ENCODE results near the gene PDK2.

PDK2 gene

GRCh38 chr17:50080096-50080480 lies 15.1 kb upstream of the PDK2 start:
- no peak for DNase-seq

GRCh38 chr17:50080827-50081226 lies 14.3 kb upstream of the PDK2 start:
- DNase-seq, result no peak

- no peak for DNase-seq
Observed at GRCh38 chr17:50081757-50082156, 13.4 kb upstream of the PDK2 start.

GRCh38 chr17:50087246-50087911 lies 7.8 kb upstream of the PDK2 start:
- peak; percentile 67 for DNase-seq

GRCh38 chr17:50087912-50088405 lies 7.2 kb upstream of the PDK2 start:
- DNase-seq, result no peak

GRCh38 chr17:50088952-50089825 lies 6.0 kb upstream of the PDK2 start:
- DNase-seq, result no peak

- no peak for DNase-seq
Observed at GRCh38 chr17:50090071-50090470, 5.1 kb upstream of the PDK2 start.

- DNase-seq, result no peak
Observed at GRCh38 chr17:50090971-50091917, 3.9 kb upstream of the PDK2 start.

GRCh38 chr17:50091918-50092285 lies 3.2 kb upstream of the PDK2 start:
- DNase-seq, result no peak

- no peak for DNase-seq
Observed at GRCh38 chr17:50093246-50093645, 1.9 kb upstream of the PDK2 start.

- no peak for DNase-seq
Observed at GRCh38 chr17:50093807-50094206, 1.3 kb upstream of the PDK2 start.

- peak; percentile 81 for DNase-seq
Observed at GRCh38 chr17:50094243-50094752, 853 bp upstream of the PDK2 start.

- peak; percentile 8 for DNase-seq
Observed at GRCh38 chr17:50095626-50096037, 481 bp downstream of the PDK2 start.

- DNase-seq, result no peak
Observed at GRCh38 chr17:50096092-50096491, 941 bp downstream of the PDK2 start.

- no peak for DNase-seq
Observed at GRCh38 chr17:50096758-50097157, 1.6 kb downstream of the PDK2 start.

GRCh38 chr17:50097455-50097854 lies 2.3 kb downstream of the PDK2 start:
- DNase-seq, result no peak

GRCh38 chr17:50097926-50098325 lies 2.8 kb downstream of the PDK2 start:
- no peak for DNase-seq

GRCh38 chr17:50098583-50098982 lies 3.4 kb downstream of the PDK2 start:
- no peak for DNase-seq

- no peak for DNase-seq
Observed at GRCh38 chr17:50099003-50099402, 3.9 kb downstream of the PDK2 start.

- DNase-seq, result peak; percentile 8
Observed at GRCh38 chr17:50100480-50100883, 5.3 kb downstream of the PDK2 start.

GRCh38 chr17:50100921-50101345 lies 5.8 kb downstream of the PDK2 start:
- DNase-seq, result peak; percentile 17

GRCh38 chr17:50101346-50102163 lies 6.4 kb downstream of the PDK2 start:
- DNase-seq, result peak; percentile 49

Measured in fibroblast of upper back skin (primary cell).